GM21526 (cell line): ENCODE data around the gene LTA4H.
"Not testable (repeated sequence)": the region's sequence is repeated elsewhere in the genome, so short reads cannot be mapped to it uniquely, and the experiment has no call there.

Source experiments
- ATAC-seq: cut with Tn5 transposase; IDR thresholded peaks from one replicate; pipeline ENCODE4 v1.9.1; 2021; ENCODE audit warnings: moderate library complexity; ENCODE audit not compliant: unreplicated experiment, low FRiP score

LTA4H gene

DNA sequence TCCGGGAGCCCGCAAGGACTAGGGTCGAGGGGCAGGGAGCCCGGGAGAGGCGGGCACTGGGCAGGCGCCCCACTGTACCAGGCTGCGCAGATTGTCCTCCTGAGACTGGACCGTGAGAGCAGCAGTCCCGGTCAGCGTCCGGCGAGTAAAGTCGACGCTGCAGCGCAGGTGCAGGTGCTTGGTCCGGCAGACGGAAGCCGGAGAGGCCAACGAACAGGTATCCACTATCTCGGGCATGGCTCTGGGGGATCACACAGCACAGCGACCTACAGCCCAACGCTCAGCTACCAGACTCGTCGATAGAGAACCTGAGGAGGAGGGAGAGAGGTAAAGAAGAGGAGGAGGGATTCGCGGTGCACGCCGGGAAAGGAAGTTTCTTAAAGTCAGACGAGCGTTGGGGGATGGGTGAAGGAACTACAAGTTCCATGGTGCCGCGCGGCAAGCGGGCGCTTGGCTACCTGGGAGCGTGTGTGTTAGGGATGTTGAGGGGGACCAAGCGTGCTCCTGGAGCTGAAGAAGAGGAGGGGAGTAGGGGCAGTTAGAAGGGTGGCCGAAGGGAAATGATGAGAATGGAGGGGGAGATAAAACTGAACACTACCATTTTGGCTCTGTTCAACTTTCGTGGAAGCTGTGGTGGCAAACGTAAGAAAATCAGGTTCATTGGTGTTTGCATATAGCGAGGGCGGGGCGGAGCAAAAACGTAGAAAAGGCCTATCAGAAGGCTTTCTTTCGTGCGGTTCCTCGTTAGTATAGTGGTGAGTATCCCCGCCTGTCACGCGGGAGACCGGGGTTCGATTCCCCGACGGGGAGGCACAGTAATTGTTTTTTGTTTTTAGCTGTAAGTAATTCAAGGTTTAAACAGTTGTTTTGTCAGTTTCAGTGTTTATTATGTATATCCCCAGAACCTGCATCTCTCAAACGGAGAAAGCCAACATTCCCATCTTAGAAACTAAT lies at the start of gene LTA4H:
LTA4H (minus strand) TSS at position 305 of the 954 bp plus-strand sequence; CDS start at position 237, 68 bp downstream.
- ATAC-seq, result peak; percentile 95

DNA sequence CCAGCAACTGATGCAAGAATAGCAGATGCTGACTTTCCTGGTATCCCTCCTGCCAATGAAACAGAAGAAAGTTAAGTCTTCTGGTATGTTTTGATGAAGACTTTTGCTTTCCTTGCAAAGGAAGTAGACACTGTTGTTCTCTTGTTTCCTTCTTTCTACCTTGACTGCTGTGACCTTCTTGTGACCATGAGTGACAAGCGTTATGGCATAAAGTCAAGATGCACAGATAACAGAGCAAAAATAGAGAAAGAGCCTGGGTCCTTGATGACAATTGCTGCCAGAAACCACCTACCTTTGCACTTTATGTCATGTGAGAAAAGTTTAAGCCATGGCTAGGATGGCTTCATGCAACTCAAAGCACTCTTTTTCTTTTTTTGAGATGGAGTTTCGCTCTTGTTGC lies 49.2 kb upstream of the LTA4H start:
- no peak for ATAC-seq

DNA sequence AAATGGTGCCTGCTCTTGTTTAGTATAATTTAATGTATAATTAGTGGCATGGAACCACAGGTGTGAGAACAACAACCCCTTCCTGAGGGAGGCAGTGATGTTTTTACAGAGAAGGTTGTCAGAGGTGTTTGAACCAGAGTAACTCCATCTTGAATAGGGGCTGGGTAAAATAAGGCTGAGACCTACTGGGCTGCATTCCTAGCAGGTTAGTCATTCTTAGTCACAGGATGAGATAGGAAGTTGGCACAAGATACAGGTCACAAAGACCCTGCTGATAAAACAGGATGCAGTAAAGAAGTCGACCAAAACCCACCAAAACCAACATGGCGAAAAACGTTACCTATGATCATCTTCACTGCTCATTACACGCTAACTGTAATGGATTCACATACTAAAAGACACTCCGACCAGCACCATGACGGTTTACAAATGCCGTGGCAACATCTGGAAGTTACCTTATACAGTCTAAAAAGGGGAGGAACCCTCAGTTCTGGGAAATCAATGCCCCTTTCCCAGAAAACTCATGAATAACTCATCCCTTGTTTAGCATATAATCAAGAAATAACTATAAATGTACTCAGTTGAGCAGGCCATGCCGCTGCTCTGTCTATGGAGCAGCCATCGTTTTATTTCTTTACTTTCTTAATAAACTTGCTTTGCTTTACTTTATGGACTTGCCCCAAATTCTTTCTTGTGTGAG lies 47.8 kb upstream of the LTA4H start:
- no peak for ATAC-seq

DNA sequence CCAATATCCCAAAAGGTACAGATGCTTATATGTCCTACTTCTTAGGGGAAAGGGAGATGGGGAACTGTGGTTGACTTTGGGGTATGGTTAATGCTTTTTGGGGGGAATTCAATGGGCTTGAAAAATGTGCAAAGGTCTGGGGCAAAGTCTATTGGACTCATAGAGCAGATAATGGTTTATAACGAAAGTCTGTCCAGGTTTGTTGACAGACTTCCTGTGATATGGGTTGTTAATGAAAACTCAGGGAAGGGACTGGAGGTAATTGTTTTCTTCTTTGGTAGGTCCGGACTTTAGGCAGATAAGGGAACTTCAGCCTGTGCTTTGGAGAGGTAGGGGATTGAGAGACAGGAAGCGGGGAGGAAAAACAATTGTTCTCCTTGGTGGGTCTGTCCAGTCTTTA lies 46.2 kb upstream of the LTA4H start:
- no peak for ATAC-seq

DNA sequence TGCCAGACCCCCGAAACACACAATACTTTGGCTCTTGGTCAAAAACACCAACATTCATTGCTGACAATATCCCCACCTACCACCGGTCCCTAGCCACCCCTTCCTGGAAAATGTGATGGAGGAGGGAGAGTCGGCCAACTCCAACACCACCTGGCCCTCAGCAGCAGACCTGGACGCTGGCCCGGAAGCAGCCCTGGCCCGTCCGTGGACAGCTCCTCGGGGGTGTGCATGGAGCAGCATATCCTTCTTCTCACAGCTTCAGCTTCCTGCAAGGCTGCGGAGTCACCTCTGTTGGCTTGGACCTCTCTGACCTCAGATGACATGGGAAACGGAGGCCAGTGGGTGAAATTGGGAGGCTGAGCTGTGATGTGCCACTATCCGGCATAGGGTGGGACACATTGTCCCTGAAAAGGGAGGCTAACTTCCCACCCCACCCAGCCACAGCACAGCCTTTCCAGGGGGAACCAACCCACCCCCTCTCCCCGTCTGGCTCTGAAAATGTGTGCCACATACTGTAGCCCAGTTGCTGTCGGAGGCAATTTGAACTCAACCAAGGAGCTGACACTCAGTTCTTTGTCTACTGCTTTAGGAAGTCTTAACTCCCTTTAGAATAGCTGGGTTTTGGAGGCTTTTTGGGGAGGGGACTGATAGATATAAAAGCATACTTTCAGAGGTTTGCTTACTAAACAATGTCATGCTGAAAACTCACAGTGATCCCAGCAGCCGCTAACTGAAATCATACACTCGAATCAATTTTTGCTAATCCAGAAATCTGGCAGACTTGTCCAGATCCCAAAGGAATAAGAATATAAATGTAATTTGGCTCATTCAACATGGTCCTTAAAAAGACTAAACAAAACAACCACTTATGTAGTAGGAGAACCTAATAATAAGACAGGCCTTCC lies 43.1 kb upstream of the LTA4H start:
- ATAC-seq, result no peak

DNA sequence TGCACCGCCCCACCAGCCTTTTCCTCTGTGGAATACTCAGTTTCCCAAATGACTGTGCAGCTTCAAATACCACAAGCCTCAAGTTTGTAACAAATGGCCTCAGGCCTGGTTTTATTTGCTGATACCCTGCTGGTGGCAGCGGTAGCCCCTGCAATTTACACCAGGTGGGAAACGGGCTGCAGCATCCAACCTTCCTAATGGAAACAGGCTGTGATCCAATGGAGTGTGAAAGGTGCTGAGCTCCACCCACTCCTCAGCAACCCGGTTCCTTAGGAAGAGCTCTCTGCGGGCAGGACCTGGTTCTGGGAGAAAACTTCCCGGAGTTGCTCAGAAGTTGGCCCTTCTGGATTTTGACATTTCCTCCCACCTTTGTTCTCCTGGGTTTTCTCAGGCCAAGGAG lies 41.7 kb upstream of the LTA4H start:
- ATAC-seq, result no peak

DNA sequence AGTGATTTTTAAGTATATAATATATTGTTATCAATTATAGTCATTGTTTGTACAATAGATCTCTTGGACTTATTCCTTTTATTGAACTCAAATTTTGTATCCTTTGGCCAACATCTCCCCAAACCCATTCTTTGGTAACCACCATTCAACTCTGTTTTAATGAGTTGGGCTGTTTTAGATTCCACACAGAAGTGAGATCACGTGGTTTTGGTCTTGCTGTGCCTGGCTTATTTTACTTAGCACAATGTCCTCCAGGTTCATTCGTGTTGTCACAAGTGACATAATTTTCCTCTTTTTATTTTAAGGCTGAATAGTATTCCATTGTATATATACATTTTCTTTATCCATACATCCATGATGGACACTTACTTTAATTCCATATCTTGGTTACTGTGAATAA lies 40.2 kb upstream of the LTA4H start:
- ATAC-seq, result no peak

DNA sequence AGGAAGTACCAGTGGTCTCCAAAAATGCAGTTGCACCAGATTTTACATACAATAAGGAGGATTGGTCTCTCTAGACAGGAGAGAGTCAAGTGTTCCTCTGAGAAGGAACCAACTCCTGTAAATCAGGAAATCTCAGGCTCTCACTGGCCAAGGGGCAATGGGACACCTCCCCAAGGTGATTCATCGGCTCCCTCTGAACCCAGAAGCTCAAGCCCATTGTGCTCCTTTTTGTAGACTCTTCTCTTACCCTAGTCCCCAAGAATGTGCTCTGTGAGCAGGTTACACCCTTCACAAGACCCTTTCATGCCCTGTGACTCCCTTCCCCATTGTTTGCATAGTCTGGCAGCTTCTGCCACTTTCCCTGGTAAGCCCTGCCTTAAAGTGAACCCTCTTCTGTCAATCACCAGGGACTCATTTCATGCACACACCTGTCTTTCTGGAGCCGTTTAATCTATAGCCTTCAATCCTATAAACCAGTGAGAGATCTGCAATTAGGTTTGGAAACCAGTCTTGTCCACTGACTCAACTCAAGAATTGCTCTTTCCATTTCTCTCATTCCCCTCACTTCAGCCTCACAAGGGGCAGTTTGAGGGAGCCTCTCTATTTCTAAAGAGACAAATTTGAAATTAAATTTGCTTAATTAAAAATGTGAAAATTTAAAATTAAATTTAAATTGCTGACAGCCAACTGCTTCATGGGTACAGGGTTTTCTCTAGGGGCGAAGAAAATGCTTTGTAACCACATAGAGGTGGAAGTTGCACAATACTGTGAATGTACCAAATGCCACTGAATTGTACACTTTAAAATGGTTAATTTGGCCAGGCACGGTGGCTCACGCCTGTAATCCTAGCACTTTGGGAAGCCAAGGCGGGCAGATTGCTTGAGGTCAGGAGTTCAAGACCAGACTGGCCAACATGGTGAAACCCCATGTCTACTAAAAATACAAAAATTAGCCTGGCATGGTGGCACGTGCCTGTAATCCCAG lies 38.3 kb upstream of the LTA4H start:
- no peak for ATAC-seq

DNA sequence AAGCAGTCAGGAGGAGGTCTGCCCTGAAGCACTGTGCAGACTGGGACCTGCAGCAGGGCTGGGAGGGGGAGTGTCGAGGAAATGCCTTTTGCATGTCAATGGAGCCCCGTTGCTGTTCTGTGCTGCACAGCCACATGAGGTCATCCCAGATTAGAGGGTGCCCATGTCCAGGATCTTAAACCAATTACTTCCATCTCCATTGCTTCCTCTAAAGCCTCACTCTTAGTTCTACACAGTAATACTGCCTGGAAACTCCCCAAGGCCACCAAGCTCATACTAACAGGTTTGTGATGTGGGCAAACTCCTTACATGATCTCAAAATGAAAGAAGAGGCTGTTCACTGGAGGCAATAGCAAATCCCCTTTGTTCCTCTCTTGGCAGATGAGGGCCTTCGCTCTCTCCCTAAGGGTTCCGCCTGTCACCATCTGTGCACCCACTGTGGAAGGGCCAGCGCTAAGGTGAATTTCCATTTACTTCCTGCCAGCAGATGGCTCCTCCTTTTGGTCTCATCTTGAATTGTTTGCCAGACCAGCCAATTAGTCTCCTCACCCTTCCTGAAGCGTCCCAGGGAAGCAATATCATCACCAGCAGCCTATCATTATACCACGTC lies 35.4 kb upstream of the LTA4H start:
- no peak for ATAC-seq

DNA sequence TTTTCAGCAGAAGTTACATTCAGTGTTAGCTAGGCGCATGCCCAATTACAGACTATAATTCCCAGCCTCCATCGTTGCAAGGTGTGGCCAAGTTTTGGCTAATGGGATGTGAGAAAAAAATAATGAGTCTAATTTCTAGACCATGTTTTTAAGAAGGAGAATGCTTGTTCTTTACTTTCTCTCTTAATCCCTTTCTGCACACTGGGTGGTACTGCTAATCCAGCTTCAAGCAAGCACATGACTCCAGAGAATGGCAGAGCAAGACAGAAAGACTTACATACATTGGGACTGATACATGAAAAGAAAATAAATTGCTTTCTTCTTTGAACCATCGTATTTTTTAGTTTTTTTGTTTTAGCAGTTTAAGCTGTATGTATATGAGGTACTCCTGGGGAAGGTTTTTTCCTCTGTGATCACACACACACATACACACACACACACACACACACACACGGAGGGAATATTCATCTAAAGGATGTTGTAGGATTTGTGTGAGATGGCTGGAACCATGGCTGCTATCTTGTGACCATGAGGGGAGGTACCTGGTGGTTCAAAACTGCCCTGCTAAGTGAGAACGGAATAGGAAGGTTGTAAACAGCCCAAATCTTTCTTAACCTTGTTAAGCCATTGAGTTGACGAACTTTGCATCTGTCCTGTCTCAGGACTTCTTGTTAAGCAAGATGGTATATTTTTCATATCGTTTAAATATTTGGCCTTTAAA lies 34.3 kb upstream of the LTA4H start:
- no peak for ATAC-seq

DNA sequence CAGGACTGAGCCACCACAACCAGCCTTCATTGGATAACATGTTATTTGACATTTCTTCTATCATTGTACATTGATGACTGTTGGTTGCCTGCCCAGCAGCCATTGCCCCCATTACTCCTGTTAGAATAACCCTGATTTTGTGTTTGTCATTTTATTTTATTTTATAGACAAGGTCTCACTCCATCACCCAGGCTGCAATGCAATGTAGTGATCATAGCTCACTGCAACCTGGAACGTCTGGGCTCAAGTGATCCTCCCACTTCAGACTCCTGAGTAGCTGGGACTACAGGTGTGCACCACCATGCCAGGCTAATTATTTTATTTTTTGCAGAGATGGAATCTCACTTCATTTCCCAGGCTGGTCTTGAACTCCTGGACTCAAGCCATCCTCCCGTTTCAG lies 33.2 kb upstream of the LTA4H start:
- ATAC-seq, result no peak

DNA sequence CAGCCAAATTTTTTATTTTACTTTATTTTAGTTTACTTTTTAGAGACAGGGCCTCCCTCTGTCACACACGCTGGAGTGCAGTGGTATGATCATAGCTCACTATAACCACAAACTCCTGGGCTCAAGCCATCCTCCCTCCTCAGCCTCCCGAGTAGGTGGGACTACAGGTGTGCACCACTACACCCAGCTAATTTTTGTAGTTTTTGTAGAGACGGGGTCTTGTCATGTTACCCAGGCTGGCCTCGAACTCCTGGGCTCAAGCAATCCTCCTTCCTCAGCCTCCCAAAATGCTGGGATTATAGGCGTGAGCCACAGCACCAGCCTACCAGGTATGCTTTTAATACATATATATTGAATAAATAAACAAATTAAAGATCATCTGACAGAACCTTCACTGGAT lies 32.7 kb upstream of the LTA4H start:
- no peak for ATAC-seq

DNA sequence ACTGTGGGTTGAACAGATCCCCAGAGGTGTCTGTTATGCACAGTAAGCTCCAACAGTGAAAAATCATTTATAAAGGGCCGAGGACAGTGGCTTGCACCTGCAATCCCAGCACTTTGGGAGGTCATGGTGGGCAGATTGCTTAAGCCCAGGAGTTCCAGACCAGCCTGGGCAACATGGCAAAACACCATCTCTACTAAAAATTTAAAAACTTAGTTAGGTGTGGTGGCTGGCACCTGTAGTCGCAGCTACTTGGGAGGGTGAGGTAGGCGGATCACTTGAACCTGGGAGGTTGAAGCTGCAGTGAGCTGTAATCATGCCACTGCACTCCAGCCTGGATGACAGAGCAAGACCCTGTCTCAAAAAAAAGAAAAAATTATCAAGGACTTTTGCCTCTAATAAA lies 30.4 kb upstream of the LTA4H start:
- ATAC-seq, result not testable (repeated sequence)

DNA sequence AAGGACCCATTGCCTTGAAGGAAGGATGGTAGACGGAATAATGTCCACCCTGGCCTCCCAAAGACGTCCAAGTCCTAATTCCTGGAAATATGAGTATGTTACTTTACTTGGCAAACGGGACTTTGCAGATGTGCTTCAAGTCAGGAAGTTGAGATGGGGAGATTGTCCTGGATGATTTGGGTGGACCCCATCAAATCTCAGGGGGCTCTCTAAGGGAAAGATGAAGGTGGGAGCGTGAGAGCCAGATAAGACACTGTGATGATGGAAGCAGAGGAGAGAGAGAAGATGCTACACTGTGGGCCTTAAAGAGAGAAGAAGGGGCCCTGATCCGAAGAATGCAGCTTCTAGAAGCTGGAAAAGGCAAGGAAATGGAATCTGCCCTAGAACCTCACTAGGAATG lies 29.6 kb upstream of the LTA4H start:
- ATAC-seq, result no peak

DNA sequence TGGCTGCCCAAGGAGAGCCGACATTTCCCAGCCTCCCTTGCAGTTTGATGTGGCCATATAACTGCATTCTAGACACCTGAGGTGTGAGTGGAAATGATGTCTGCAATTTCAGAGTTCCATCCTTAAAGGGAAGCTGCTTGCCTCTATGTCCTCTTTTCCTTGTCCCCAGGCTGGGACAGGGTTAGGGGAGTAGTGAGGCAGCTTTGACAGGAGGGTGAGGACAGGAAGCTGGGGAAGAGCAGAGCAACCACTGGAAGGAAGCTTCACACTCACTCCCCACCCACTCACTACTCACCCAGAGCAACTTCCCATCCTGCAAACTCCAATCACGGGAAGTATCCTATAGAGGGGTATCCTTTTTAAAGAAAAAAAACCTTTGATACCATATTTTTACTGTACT lies 28.9 kb upstream of the LTA4H start:
- ATAC-seq, result no peak

DNA sequence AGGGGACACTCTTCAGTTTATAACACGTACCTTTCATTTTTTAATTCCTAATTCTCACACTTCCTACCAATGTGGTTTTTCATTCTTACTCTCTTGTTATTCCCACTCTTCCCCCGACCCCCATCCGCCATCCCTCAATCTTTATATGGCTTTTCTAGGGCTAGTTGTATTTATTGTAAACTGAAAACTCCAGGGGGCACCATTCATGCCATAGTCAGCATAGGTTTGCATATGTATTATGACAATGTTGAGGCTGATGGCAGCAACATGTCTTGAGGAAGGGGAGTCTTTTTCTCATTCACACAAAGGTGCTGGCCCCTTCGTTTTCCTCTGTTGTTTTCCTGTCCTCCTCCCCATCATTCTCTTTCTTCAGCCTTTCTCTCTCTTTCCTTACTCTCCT lies 27.7 kb upstream of the LTA4H start:
- ATAC-seq, result no peak

DNA sequence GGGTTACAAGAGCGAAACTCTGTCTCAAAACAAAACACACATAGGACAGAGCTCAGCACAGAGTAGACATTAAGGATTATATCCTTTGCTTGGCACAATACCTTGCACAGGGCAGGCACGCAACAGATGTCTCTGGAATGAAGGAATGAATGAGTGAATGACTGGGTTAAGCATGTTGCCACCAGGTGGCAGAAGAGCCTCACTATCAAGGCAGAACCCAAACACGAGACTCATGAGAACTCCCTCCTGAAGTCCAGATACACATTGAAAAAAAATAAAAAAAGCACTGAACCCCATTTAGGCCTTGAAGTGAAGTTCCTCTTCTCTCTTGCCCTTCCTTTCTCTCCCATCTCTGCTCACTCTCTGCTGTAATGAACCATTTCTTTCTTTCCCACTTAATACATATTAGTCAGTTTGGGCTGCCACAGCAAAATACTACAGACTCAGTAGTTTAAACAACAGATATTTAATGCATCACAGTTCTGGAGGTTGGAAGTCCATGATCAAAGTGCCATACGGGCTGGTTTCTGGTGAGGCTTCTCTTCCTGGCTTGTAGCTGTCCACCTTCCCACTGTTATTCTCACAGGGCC lies 26.6 kb upstream of the LTA4H start:
- ATAC-seq, result peak; percentile 67

DNA sequence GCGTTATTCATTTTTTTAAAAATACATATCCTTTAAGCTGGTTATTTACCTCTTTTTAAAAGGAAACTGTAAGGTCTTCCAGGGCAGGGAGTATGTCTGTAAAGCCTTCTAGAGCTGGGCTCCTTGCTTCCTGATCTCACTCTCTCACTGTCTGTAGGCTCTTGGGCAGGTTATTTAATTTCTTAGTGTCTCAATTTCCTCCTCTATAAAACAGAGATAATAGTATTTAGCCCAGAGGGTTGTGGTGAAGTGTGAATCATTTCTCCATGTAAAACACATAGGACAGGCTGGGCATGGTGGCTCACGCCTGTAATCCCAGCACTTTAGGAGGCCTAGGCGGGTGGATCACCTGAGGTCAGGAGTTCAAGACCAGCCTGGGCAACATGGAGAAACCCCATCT lies 25.9 kb upstream of the LTA4H start:
- no peak for ATAC-seq
